ENCODE results near the gene ROR1.

ROR1 gene

DNA sequence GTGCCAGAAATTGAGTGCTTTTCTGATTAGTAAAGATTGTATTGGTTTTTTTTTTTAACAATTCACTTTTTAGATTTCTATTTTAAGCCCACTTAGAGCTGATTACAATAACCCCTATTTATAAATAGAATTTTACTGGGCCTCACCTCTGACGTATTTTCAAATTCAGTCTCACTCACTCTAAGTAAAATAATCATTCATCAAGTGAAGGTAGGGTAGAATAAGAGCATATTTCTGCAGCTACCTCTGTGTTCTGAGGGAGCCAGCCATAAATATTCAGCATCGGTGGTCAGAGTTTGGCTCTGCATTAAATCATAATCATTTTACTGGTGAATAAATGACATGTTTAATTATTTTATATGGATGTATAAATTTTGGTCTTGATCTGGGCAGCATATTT lies 333.8 kb downstream of the ROR1 start:
- DNase-seq (ENCODE audit: low spot score): no peak

DNA sequence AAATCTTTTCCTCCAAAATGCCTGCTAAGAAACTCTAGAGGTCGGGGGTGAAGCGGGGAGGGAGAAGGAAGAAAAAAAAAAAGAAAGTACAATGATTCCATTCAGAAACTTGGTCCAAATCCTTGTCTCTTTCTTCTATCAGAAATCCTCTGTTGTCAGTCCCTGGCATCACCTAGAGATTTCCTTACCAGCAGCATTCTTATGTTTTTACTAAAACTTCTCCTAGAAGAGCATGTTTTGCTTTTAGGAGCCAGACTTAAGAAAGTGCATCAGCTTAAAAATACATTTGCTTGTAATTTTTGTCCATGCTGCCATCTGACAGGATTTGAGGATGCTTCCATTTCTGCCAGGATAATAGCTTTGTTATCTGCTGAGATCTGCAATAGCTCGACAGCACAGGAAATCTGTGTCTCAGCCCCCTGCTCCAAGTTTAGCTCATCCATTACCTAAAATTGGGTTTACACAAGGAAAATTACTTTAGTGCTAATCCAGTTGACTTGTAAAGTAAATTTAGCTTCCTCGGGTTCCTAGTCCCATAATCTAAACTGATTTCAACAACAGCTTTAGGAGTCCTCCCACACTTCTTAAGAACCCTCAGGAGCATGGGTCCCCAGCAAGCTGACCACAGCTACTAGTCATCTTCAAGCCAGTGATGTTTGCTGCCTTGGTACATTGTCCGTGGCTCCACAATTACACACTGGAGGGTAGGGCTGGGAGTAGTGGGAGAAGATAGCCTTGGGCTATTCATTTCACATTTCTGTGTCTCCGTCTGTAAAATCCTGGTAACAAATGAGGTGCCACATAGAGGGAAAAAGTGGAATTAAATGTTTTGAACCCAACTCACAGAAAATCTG lies 337.3 kb downstream of the ROR1 start:
- DNase-seq (ENCODE audit: low spot score): no peak

DNA sequence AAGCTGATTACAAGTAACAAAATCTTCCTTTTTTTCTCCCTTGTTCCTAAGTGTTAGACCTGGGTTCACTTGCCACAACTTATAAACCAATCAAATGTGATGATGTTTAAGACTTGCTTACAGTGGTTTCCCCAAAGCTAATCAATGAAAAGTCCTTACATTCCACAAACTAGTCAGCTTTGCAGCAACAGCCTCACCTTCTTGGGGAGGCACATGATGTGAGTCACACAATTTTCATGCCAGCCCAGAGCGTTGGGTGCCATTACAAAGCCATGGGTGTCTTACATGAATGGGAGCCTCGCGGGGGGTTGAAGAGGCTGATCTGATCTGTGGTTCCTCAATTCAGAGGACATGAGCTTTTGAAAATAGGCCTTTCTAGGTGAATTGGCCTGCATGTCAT lies 338.0 kb downstream of the ROR1 start:
- DNase-seq (ENCODE audit: low spot score): peak; percentile 78

DNA sequence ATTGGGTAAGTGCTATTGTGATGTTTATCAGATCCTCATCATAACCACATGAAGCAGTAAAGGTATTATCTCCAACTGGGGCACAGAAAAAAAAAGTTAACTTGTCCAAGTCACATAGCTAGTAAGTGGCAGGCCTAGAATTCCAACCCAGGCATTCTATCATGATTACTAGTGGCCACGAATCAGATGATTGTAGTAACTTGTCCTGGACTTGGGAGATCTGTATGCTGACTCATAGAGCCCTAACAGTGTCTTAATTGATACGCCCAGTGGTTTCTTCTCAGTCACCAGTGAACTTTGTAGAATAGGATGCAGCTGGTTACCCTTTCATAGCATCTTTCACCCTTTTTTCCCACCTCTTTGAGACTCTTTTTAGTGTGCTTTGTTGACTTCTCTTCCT lies 338.5 kb downstream of the ROR1 start:
- DNase-seq (ENCODE audit: low spot score): peak; percentile 93

DNA sequence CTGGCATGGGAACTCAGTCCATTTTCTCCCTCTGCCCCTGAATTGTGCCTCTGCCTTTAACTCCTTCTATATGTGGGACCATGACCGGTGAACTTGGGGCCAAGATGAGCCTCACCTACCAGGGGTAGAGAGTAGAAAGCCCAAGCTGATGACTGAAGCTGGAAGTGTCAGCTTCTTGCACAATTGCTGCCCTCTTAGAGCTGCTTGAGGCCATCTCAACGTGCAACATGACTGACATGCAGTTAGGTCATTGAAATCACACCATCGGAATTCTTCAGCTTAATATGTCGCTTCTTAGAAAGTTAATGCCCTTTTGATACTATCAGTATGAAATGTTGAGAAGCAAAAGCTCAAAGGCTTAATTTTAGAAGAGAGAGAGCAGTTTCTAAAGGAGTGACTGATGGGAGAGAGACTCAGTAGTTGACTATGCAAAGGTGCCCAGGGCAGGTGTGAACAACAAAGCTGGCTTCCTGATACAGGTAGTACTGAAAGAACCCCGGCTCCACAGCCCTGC lies 340.3 kb downstream of the ROR1 start:
- no peak for DNase-seq (ENCODE audit: low spot score)

DNA sequence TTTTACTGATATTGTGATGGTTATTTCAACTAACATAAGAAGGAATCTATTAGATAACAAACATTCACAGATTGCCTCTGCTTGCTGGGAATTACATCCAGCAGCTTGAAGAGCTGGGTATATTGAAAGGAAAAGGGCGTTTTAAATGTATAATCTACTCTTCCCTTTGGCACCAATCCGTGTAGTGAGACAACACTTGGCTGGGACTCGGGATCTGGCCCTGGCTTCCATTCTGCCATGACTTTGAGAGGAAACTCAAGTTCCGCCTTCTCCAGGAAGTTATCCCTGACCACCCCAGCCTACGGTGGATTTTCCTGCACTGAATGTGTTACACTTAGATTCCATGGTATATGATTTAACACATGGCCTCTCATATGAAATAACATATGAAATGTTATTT lies 342.7 kb downstream of the ROR1 start:
- no peak for DNase-seq (ENCODE audit: low spot score)

DNA sequence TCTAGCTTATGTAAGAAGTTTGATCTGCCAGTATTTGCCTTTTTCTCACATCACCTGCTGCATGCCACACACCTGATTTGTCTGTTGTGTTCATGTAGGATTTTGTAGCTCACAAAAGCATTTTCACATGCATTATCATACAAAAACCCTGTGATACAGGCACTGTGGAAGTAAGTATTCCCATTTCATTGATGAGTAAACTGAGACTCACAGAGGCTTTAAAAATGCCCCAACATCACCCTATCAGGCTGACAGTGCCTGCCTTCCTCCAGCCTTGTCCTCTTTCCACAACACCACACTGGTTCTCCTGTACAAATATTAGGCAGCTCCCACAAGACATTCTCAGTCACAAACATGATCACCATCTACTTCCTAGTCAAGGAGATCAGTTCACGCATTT lies 343.7 kb downstream of the ROR1 start:
- no peak for DNase-seq (ENCODE audit: low spot score)

DNA sequence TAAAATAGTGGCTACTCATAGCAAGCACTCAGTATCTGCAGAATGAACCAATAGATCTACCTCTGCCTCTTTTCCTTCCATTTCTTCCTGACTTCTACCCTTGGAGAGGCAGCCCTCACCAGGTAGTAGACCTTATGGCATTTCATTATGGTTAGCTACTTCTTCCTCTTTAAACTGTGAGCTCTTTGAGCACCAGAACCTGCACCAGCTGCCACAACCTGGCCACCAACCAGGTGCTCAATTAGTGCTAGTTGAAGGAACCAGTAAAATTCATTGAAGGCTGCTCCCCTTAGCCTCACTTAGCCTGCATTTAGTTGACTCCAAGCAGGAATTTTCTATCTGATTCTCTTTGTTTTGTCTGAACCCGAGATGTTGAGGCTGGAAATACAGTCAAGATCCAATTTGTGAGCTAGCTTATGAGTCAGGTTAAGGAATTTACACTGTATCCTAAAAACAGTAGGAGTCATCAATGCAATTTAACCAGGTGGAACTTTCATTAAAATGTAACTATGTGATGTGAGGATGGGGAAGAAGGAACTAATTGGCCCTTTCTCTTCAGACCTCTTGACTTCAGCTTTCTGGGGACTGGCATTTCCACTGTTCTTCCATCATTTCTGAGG lies 348.1 kb downstream of the ROR1 start:
- DNase-seq (ENCODE audit: low spot score): peak; percentile 92

DNA sequence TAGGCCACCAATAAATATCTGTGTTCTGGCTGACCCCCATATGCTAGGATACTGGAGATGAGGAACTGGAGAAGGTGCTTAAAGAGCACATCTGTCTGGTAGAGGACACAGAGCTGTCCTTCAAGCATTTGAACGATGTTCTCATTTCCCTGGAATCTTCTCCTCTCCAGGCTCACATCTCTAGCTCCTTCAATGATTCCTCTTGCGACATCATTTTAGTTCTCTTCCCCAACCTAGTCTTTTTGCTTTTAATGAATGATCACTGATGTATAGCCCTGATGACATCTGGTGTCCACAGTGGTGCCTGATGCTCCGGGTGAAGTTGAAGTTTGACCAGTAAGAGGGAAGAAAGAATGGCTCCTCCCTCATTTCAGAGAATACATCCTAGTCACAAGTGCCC lies 348.8 kb downstream of the ROR1 start:
- DNase-seq (ENCODE audit: low spot score): peak; percentile 72

DNA sequence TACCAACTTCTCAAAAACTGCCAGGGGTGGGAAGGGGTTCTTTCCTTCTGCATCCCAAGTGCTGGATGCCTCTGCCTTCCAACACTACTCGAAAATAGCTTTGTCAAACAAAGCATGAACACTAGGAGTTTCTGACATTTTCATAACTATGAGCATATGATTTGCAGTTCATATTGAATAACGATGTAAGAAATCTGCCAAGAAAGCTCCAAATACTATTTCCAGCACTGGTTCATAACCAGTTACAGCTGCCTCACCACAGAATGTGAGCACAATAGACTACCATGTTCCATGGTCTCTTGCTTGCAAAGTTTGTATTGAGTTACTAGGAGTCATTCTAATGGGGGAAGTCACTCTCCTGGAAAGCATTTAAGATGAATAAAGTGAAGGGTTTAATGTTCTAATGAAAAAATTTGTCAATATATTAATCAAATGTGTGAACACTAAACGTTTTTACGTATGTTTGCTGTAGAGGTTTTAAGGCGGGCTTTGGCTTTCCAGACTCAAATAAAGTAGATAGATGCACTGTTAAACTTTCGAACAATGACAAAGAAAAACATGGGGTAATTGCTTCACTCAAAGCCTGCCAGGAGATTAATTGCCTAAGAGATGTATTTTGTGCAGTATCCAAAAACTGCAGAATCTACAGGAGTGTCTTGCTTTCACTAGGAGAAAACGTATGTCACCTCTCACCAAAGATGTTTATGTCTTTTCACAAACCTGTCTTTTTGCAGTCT lies 351.1 kb downstream of the ROR1 start:
- DNase-seq (ENCODE audit: low spot score): no peak

DNA sequence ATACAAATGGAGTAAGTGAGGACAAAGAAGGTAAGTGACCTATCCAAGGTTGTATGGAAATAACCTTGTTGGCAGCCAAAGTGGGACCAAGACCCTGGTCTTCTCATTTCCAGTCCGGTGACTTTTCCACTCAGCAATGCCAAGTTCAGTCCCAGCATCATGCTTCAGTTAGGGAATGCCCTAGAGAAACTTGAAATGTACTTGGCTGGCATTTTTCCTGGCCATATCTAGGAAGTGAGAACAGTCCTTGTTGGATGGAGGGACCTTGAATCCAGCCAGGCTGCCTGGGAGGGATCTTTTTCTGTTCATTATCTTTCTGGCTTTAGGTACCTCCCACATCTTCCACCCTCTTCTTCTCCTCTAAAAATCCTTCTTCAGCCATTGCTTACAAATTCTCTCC lies 352.8 kb downstream of the ROR1 start:
- DNase-seq (ENCODE audit: low spot score): no peak

DNA sequence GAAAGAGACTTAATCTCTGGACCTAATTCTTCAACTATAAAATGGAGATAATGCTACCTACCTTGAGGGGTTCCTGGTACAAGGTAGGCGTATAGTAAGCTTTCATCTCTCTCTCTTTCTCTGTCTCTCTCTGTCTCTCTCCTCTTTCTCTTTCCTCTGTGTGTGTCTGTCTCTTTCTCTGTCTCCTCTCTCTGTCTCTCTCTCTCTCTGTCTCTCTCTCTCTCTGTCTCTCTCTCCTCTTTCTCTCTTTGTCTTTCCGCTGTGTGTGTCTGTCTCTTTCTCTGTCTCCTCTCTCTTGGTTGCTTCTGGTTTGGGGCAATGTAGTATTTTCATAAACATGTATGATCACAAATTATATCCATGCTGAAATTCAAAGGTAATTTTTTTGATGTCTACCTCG lies 353.5 kb downstream of the ROR1 start:
- DNase-seq (ENCODE audit: low spot score): no peak

DNA sequence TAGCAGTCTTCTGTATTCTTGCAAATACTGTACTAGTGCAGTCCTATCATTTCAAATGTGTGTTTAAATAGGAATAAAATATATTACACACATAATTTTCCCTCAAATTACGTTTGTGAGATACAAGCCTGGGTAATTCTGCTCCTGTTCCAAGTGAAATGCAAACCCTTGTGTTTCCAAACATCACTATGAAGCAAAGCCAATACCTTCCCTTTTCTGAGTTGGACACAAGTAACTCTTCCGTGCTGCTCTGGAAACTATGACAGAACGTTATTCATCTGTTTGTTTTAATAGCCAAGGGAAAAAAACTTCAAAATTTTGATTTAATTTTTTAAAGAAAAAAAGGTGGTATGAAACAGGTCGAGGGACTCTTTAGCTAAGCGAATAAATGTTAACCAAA lies 355.9 kb downstream of the ROR1 start:
- no peak for DNase-seq (ENCODE audit: low spot score)

DNA sequence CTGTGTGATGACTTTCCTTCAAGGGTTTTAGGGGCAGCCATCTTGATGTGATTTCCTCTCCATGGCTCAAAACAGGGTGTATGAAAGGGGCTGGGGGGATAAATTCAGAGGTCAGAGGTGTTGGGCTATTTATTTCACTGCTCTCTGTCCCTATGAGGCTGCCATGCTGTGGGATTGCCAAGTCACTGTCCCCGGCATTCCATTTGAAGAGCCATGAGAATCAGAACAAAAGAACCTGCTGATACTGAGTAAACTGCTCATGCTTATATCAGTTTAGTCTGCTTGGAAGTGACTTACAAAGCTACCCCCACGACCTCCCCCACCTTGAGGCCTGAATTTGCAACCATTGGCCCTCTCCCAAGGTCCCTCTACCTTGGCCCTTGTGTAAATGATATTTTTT lies 357.3 kb downstream of the ROR1 start:
- no peak for DNase-seq (ENCODE audit: low spot score)

DNA sequence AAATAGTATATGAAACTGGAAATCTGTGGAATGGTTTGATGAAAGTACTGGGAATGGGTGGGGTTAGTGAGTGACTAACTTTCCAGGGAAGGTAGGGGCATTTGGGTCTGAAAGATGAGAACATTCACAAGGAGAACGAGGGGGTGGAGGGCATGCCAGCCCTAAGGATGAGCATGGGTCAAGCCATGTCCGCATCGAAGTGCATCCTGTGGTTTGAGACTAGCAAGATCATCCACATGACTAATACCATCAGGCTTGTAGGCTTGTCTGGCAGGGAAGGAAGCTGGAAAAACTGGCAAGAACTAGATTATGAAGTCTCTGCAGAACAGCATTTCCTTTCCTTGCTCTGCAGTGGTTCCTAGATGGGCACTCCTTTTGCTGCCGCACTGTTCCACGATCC lies 359.2 kb downstream of the ROR1 start:
- peak; percentile 99 for DNase-seq (ENCODE audit: low spot score)

DNA sequence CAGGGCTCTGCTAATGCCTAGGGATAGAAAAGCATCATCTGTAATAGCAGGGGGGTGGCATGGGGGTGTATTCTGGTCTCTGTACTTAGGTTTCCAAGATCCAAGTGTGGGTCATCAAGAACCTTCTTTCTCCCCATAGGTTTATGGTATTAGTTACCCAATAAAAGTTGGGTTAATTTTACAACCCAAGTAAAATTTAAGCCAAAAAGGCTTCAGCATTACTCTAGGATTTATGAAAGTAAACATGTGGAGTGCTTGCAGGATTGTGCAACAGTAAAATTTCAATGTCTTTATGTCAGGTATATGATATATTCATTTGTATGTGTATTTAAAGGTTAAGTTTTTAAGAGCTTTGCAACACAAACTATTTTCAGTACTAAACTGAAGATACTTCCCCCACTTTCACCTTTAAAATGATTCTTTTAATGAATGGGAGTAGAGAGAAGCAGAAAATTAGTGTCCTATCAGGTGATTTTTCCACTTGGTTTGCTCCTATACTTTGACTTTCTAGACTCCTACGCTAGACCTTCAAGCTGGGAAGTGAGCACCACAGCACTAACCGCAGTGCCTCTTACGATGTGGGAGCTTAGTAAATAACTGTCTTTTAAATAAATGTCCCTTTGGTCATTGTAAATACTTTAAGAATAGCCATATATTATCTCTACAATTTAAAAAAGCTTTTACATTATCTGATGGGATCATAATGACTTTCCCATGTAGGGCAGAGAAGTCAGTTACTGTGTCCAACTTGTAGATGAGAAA lies 361.8 kb downstream of the ROR1 start:
- no peak for DNase-seq (ENCODE audit: low spot score)

DNA sequence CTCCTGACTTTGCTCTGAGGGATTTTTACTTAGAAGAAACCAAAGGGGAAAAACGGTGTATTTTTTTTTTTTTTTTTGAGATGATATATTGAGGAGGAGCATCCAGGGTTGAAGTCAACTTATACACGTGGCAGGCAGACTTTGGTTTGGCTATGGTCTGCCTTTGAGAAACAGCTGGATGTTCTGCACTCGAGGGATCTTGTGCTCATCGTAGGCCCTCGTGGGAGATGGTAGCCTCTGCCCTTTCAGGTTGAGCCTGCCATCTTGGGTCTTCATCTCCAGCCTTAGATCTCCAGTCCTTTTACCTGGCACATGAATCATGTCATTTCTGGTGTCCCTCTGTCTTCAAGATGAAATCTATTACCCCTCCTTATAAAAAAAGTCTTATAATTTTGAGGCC lies 362.5 kb downstream of the ROR1 start:
- DNase-seq (ENCODE audit: low spot score): no peak

DNA sequence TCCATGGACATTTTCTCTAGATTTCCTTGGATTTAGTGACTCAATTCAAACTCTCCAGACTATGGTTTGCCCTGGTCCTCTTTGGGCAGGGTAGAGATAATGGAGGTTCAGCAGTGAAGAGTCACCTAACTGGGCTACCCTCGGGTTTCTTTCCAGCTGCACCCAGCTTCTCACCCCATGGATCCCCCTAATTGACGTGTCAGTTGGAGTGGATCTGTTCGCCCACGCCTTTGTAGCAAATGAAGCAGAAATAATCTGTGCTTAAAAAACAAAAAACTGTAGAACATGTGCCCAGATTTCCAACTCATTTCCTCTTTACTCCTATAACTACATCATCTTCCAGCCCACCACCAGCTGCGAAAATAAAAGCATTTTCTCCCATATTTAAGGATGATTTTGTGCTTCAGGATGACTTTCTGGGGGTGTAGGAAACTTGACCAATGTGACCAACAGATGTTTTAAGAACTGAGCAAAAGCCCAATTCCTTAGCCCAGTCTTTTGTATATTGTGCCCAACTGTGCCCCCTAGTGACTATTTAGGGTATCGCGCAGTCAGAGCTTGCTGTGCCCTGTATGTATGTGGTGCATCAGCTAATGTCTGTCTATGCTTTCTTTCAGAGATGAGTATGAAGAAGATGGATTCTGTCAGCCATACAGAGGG lies 363.1 kb downstream of the ROR1 start:
- DNase-seq (ENCODE audit: low spot score): peak; percentile 83

DNA sequence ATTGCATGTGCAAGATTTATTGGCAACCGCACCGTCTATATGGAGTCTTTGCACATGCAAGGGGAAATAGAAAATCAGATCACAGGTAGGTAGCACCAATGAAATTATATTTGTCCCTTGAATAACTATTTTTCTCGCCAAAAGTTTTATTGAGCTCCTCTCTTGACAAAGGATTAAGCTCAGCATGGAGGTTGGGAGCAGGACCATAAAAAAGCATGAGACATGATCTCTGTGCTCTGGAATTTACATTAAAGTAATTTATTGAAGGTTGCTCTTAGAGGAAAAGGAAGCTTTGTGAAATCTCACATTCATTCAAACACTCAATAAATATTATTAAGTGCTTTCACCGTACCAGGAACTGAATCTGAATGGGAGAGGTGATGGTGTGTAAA lies 363.6 kb downstream of the ROR1 start:
- peak; percentile 24 for DNase-seq (ENCODE audit: low spot score)

DNA sequence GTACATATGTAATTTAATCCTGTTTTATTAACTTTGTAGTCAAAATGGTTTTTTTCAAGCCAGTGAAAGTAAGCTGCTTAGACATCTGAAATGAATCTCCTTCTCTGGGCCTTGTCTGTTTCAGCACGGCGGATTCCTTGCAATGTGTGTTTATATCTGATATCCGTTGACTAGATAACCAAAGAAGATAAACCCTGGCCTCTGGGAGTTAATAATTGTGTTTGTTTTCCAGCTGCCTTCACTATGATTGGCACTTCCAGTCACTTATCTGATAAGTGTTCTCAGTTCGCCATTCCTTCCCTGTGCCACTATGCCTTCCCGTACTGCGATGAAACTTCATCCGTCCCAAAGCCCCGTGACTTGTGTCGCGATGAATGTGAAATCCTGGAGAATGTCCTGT lies 366.1 kb downstream of the ROR1 start:
- no peak for DNase-seq (ENCODE audit: low spot score)

DNA sequence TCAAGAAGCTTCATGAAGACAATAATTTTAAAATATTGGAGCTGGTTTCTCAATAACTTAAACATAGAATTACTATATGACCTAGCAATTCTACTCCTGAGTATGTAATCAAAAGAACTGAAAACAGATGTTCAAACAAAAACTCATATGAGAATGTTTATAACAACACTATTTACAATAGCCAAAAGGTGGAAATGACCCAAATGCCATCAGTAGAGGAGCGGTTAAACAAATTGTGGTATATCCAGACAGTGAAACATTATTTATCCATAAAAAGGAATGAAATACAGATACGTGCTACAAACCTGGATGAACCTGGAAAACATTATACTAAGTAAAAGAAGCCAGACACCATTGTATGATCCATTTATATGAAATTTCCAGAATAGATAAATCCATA lies 366.8 kb downstream of the ROR1 start:
- DNase-seq (ENCODE audit: low spot score): no peak
